IPS-11a (cell line): ENCODE data around the gene FAM50B.
"Not testable (repeated sequence)": the region's sequence is repeated elsewhere in the genome, so short reads cannot be mapped to it uniquely, and the experiment has no call there.

Experiments
- H3K4me3 ChIP-seq: one replicate; pipeline ENCODE4 v1.5.1; 2013; ENCODE audit warnings: low read depth, low read length, control low read depth

FAM50B gene

DNA sequence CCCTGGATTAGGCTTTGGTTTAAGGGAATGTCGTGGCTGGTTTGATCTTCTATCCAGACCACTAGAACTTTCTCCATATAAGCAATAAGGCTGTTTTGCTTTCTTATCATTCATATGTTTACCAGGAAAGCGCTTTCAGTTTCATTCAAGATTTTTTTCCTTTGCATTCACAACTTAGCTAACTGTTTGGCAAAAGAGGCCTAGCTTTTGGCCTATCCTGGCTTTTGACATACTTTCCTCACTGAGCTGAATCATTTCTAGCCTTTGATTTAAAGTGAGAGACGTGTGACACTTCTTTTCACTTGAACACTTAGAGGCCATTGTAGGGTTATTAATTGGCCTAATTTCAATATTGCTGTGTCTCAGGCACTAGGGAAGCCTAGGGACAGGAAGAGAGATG lies 1.7 kb upstream of the FAM50B start:
- no peak overlapping the region for H3K4me3 ChIP-seq

DNA sequence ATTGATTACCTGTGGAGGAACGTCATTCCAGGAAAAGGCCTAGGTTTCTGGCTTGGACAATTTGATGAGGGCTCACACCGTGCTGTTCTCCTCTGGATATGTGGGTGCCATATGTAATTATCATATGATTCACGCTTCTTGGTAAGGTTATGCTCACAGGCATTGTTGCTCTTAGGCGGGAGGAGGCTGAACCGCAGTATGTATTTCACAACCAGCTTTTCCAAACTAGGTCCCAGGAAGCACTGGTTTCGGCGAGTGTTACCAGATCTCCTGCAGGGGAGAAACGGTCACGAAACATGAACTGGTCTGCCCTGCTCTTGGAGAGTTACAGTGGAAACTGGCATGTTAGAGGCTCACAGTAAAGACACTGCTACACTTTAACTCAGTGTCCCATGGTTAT lies 793 bp upstream of the FAM50B start:
- no peak overlapping the region for H3K4me3 ChIP-seq

DNA sequence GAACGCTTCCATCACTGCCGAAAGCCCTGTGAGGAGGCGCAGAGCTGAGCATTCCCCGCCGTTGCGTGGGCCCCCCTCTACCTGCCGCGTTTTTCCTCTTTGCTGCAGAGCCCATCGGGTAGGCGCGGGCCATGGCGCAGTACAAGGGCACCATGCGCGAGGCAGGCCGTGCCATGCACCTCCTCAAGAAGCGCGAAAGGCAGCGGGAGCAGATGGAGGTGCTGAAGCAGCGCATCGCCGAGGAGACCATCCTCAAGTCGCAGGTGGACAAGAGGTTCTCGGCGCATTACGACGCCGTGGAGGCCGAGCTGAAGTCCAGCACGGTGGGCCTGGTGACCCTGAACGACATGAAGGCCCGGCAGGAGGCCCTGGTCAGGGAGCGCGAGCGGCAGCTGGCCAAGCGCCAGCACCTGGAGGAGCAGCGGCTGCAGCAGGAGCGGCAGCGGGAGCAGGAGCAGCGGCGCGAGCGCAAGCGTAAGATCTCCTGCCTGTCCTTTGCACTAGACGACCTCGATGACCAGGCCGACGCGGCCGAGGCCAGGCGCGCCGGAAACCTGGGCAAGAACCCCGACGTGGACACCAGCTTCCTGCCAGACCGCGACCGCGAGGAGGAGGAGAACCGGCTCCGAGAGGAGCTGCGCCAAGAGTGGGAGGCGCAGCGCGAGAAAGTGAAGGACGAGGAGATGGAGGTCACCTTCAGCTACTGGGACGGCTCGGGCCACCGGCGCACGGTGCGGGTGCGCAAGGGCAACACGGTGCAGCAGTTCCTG lies 693 bp downstream of the FAM50B start:
- H3K4me3 ChIP-seq, result peak overlapping the region; percentile 37

DNA sequence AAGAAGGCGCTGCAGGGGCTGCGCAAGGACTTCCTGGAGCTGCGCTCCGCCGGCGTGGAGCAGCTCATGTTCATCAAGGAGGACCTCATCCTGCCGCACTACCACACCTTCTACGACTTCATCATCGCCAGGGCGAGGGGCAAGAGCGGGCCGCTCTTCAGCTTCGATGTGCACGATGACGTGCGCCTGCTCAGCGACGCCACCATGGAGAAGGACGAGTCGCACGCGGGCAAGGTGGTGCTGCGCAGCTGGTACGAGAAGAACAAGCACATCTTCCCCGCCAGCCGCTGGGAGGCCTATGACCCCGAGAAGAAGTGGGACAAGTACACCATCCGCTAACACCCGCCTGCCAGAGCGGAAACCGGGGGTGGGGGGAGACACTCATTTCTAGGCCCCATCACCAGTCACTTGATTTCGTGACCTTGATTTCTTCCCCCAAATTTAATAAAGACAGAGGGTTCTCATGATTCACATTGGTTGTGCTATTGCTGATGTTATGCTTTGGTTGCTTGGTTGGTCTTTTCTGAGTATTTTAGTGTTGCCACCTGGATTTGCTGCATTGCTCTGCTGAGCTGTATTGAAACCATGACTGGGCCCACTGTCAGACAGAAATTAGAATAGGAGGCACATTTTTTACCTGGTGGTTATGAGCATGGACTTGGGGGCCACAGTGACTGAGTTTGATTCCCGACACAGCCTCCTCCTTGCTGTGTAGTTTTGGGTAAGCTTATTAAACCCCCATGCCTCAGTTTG lies 1.5 kb downstream of the FAM50B start:
- no peak overlapping the region for H3K4me3 ChIP-seq

DNA sequence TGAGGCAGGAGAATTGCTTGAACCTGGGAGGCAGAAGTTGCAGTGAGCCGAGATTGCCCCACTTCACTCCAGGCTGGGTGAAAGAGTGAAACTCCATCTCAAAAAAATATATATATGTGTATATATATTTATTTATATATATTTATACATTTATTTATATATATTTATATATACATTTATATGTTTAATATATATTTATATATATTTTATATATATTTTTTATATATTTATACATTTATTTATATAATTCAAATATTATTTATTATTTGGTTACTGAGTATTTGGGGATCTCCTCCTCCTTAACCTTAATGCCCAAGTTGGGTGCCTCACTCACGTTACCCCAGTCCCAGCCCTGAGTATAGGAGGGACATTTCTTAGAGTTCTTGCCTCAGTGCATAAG lies 2.7 kb downstream of the FAM50B start:
- no peak overlapping the region for H3K4me3 ChIP-seq

DNA sequence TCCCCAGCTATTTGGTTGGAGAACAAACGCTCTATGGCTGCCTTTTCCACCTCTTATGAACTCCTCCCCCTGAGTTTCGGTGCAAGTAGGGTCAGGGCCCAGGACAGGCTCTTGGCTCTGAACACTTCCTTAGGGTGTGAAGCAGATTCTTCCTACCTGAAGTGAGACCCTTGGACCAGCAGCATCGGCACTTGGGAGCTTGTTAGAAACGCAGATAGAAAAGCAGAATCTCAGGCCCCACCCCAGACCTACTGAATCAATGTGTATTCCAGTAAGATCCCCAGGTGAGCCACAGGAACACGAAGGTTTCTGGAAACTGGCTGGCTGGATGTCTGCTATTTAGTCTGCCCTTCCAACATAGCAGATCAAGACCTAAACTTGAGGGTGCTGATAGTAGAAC lies 3.2 kb downstream of the FAM50B start:
- no peak overlapping the region for H3K4me3 ChIP-seq

DNA sequence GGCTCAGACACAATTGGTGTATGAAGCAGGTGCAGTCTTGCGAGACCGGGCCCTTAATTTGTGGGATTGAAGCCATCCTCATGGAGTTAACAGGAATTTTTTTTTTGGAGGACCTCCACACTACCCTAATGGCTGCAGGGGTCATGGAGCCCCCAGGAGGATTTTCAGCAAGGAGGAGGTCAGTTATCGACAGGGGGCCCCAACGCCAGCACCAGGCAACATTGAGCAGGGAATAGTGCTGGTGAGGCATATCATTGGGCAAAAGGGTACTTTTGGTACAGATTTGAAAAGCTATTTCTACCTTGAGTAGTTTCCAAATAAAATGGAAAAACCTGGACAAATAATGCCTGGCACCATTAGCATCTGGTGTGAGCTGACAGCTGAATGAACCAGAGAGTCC lies 6.7 kb downstream of the FAM50B start:
- H3K4me3 ChIP-seq, result no peak overlapping the region

DNA sequence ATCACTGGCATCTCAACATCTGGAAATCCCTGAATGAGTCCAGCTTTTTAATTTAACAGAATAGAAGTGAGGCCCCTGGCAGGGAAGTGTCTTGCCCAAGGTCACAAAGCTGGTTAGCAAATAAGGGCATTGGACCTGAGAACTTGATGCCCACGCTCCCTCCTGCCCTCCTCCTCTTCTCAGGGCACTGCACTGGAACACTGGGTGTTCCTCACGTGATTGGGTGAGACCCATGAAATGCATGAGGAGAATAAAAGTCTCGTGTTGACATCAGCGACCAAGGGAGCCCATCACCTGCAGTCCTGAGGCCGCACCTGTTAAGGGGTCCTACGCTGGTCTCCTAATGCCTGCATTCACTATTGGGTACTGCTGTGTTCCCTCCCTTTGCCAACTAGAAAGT lies 7.4 kb downstream of the FAM50B start:
- no peak overlapping the region for H3K4me3 ChIP-seq

DNA sequence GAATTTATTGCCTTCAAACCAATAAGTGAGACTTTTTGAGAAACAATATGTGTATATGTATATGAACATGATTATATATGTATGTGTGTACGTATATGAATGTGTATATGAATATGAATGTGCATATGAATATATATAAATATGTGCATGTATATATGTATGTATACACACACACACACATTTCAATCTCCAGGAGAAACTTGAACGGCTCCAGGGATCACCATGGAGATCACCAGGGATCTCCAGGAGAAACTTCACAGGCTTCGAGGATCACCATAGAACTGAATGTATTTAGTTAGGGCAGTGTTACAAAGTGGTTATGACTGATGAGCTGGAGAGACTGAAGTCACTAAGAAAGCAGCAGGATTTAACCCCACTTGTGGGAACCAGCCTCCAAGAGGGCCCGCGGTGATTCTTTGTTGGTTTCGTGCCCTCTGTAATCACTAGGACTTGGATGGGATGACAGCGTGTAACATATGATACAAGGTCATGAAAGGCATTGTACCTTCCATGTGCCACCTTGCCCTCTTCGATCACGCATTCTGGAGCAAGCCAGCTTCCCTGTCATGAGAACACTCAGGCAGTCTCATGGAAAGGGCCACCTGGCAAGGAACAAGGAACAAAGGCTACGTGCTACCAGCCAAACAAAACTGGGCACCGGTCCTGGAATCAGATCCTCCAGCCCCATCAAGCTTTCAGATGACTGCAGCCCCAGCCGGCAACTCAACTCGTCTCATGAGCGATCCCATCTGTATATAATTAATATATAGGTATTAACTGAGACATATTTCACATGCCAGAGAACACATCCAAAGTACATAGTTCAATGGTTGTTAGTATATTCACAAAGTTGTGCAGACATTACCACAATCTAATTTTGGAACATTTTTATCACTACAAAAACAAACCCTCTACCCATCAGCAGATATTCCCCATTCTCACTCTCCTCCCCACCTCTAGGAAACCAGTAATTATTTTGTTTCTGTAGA lies 8.6 kb downstream of the FAM50B start:
- no peak overlapping the region for H3K4me3 ChIP-seq

DNA sequence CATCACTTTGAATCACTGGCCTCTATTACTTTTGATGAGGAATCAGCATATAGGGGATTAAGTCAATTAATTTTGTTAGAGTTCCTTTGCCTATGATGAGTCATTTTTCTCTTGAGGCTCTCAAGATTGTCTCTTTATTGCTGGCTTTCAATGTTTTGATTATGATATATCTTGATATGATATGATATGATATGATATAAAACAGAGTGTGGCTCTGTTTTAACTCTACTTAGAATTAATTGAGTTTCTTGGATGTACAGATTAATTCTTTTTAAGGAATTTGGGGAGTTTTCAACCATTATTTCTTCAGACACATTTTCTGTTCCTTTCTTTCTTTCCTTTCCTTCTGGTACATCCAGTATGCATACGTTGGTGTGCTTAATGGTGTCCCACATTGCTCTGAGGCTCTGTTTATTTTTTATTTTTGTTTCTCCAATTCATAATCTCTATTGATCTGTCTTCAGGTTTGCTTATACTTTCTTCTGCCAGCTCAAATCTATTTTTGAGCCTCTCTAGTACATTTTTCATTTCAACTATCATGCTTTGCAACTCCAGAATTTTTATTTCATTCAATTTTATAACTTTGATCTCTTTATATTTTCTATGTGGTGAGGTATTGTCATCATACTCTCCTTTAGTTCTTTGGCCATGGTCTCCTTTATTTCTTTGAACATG lies 10.8 kb downstream of the FAM50B start:
- no peak overlapping the region for H3K4me3 ChIP-seq

DNA sequence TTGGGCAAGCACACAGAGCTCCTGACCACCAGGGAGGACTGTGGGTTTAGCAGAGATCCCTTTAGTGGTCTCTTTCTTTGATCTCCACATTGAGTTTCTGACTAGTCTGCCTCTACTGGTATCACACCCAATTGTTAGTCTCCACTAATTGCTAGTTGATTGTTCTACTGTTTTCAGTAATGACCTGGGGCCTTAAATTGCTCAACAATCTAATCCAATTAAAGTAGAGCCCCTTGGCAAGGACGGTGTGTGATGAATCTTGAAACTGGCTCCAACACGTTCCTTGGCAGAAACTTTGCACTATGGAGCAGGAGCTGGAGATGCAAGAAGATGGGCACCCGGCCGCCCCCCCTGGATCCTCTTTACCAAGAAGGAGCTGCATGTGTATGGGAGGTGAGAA lies 12.3 kb downstream of the FAM50B start:
- H3K4me3 ChIP-seq, result no peak overlapping the region

DNA sequence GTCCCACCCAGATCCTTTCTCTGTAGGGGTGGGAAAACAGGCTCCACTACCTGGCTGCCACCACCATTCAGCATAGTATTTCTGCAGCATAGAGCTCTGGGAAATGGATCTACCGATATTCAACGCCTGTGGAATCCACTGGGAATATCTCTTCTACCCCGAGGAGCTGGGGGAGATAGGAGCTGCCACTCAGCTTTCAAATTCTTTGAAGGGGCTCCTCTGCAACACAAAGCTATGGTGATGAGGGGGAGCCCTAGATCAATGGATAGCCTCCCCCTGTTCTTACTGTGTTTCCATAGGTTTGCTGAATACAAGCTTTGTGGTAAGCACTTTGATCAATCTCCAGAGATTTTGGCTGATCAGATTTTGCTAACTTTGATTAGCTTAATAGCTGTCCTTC lies 12.9 kb downstream of the FAM50B start:
- no peak overlapping the region for H3K4me3 ChIP-seq

DNA sequence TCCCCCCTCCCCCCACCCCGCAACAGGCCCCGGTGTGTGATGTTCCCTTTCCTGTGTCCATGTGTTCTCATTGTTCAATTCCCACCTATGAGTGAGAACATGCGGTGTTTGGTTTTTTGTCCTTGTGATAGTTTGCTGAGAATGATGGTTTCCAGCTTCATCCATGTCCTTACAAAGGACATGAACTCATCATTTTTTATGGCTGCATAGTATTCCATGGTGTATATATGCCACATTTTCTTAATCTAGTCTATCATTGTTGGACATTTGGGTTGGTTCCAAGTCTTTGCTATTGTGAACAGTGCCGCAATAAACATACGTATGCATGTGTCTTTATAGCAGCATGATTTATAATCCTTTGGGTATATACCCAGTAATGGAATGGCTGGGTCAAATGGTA lies 14.1 kb downstream of the FAM50B start:
- not testable (repeated sequence) for H3K4me3 ChIP-seq

DNA sequence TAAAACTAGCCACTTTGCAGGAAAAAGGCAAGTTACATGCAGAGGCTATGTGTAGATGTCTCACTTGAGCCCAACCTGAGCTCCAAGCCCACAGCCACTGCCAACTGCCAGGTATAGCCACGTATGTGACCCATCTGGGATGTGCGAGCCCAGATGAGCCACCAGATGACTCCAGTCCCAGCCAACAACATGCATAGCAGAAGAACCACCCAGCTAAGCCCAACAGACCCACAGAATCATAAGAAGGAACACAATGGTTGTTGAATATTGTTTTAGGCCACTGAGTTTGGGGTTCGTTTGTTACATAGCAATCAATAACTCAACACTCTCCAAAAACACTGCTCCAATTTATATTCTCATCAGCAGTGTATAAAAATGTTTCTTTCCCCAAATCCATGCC lies 16.3 kb downstream of the FAM50B start:
- H3K4me3 ChIP-seq, result no peak overlapping the region

DNA sequence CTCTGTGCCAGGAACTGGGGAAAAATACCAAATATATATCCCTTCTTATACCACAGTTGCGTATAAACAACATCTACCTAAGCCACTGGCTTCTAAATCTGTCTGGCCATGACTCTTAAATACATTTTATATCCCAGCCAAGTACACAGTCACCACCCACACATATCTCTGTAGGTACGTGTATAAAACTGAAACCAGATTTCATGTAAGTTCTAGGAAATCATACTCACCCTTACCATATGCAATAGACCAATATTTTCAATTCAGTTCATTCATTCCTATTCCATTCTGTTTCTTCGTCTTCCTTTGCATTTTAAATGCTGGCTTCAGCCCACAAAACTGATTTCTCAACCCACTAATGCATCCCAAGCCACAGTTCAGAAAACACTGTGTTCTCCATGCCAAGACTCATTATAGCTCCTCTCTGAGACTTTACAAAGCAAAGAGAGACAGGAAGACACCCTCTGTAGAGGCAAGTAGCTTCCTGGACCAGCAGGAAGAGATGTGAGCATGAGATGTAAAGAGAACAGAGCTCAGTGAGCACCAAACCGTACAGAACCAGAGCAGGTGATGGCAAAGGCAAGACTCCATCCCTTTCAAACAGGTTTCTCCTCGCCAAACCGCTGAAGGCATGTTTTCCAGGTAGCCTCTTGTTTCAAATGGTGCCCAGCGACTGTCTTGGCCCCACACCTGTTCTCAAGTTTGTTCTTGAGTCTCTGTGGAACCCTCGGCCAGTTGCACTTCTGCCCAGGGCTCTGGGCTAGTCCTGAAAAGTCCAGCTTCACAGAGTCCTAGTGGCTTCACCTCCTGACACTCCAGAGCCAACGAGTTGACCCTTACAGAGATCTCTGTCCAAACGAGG lies 18.7 kb downstream of the FAM50B start:
- H3K4me3 ChIP-seq, result no peak overlapping the region

DNA sequence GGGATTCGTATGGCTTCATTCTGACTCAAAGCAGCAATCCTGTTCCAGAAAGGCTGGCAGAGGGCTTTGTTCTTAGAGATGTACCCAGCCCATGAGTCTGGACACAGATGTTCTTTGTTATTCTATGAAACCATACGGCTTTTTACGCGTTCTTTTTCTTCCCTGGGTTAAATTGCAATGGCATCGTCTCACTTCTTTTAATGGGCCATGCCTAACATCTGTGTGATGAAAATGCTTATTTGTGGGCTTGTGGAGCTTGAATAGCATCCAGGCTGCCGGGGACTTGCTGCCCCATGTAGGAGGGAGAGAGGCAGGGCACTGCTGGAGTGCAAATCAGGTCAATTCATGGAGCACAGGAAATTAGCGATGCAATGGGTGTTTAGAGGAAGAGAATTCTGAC lies 19.4 kb downstream of the FAM50B start:
- no peak overlapping the region for H3K4me3 ChIP-seq

DNA sequence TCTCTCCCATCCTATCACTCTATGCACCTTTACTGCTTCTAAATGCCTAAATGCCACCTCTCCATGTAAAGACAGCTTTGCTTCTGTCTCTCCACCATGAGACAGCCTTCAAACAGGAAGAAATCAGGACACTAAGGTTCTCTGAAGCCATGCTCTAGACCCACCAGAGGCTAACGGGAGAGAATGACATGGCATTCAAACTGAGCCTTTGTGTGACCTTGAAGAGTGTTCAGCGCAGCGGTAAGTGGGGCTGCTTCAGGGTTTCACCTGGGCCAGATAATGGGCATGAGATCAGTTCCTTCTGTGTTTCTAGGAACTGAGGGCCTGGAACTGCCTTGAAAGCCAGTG lies 20.1 kb downstream of the FAM50B start:
- H3K4me3 ChIP-seq, result no peak overlapping the region

DNA sequence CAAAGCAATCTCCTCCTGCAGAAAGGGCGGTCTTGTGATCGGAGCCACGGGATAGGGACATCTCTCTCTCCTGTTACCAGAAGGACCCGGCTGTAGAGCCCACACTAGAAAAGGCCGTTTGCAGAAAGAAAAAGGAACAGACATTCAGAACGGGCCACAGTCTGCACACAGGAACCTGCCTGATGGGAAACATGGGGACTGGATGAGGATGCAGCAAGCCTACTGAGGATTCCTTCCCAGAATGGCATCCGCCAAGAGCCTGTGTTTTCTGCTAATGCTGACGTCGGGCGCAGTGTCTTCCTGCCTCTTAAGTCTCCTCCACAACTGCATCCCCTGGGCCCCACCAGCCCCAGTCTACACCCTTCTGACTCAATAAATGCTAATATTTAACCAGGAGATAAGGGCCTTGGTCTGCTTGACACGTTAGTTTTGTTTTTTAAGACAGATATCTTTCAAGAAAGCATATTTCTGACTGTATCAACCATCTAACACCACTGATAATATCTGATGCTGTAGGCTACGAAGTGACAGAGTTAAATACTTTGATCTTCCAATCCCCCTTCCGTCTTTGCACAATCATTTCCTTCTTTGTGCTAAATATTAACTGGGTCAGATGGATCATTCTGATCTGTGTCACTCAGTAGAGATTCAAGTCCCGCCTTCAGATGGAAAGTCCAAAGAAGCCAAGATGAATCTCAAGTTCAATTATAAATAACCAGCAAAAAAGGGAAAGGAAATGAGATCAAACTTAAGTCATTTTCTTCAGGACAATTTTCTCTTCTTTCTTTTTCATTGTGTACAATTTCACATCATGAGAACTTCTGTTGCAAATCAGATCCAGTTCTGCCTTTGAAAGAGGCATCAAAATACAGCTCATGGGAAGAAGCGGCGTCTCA lies 20.7 kb downstream of the FAM50B start:
- no peak overlapping the region for H3K4me3 ChIP-seq

DNA sequence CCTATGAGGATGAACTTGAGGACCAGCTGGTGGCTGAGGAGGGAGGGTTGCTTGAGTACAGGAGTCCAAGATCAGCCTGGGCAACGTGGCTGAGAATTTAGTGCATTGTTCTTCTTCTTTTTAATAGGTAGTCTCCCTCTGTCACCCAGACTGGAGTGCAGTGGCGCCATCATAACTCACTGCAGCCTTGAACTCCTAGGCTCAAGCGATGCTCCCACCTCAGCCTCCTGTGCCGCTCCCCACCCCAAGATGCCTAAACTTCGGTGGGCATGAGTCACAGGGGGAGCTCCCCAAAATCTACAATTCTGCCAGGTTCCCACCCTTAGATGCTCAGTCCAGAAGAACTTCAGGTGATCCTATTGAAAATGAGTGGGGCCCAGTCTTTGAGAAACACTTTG lies 21.4 kb downstream of the FAM50B start:
- H3K4me3 ChIP-seq, result no peak overlapping the region
